NK-92 (cell line): ENCODE measurements around the gene ABHD17C.

Experiments used
- DNase-seq: peaks from one replicate; lab custom pipeline; 2025; ENCODE audit not compliant: unreplicated experiment; lab: John Stamatoyannopoulos, UW

ABHD17C gene

DNA sequence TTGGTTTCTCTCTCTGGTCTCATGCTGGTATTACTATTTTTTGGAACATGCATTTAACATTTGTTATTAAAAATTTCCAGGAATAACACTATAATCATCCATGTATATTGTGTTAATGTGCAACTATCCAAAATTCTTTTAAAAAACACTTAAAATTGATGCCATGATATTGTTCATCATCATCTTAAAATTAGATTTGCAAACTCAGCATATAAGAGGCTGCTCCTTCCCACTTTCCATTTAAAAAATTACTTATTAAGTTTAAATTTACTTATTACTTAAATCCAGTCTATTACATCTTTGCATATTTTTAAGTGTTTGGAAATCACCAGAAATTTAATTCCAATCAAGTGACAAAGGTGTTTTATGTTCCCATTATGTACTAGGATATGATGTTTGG, 5.8 kb upstream of the ABHD17C start:
- DNase-seq = no peak

DNA sequence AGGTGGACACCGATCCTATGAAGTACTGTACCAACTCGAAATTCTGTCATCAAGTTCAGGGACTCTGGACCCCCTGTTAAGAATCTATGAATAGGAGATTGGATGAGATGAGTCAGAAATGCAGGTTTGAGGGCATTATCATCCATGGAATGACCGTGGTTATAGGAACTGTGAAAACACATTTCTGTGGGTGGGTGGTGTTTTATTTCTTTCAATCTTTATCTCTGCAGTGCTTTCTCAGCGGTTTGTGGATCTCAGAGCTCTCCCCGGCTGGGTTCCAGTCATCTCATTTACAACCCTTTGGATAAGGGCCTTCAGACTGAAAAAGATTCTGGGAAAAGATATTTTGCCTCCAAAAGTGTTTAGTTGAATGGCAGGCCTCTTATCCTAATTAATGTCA, 5.4 kb upstream of the ABHD17C start:
- no peak for DNase-seq

DNA sequence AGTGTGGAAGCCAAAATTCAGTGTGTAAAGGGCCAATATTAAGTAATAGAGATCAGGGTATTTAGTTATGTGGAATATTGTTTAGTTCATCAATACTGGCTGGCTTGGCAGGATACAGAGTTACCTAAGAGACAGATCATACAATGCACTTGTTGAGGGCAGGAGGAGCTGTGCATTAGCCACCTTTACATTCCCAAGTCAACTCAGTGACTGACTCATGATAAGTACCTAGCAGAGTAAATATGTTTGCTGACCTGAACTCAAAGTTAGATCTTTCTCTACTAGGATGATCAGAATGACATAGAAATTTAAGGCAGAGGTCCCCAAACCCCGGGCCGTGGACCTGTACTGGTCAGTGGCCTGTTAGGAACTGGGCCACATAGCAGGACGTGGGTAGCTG, 3.5 kb upstream of the ABHD17C start:
- DNase-seq = no peak

DNA sequence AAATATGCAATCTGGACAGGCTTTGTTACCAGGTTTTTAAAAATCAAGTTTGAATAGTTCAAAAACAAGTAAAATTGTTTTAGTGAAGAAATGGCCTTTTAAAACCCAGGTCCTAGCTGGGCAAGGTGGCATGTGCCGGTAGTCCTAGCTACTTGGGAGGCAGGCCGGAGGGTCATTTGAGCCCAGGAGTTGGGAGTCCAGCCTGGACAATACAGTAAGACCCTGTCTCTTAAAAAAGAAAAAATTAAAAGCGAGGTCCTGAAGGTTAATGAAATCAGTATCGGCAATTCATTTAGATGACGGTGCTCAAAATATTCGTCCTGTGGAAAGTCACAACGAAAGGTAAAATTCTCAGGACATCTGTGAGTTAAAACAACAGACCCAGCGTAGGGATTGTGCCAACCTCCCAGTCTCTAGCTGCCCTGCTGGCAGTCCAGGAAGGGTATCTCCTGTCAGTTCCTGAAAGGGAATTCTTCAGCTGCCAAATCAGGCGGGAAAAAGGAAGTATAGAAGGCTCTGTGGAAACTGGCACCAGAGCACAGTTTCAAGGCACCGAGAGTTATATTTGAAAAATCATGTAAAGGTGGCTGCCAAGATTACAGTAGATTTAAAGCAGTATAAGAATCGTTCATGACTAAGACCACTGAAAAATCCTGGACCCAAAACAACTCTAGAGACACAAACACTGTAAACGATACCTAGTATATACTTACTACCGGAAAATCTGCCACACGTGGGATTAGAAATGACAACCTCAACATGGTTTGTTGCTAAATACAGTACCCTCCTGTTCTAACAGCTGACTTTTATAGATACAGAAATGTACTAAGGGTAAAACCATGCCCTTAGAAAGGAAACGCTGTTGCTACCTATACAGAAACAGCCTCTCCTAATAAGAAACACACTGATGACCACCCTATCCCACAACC, 1.2 kb upstream of the ABHD17C start:
- DNase-seq = no peak

DNA sequence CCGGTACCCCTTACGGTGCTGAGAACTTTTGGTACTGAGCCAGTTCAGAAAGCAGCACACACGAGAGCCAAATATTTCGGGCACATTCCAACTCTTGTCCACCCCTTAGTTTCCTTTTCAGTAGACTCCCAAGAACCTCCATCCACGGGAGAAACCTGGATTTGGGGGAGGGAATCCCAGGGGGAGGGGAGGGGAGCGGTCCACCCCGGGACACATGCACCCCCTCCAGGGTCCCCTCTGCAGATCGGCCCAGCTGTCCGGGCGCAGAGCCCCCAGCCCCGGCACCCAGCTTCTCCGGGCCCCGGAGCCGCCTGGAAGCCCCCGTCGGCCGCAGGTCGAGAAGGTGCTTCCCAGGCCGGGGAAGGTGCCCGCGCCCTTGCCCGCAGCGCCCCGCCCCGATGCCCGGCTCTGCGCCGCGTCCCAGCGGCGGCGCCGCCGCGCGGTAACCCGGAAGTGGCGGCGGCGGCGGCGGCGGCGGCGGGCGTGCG, 455 bp upstream of the ABHD17C start:
- DNase-seq = no peak

DNA sequence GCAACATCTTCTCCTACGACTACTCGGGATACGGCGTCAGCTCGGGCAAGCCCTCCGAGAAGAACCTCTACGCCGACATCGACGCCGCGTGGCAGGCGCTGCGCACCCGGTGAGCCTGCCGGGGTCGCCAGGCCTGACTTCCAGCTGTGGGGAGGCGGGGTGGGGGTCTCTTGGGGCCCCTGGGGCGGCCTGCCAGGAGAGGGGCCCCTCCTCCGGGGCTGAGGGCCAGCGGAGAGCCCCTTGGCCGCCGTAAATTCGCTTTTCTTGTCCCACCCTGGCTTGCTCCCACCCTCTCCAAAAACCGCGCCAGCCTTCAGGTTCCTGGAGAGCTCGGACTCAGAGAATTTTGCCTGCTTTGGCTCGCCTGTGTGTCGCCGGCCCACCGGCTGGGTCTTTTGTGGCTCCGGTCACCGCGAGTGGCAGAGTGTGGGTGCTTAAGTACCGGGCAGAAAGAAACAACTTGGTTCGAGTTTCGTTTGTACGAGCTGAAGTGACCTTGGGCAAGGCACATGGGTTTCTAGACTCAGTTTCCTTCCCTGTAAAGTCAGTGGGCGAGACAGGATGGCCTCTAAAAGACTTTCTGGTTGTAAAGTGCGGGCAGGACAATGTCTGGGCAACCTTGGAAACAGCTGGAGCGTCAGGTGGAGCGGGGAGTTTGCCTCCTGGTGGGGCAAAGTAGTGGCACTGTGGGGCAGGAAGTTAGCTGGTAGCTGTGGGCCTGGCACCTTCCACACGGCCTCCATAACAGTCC, 976 bp downstream of the ABHD17C start:
- no peak for DNase-seq

DNA sequence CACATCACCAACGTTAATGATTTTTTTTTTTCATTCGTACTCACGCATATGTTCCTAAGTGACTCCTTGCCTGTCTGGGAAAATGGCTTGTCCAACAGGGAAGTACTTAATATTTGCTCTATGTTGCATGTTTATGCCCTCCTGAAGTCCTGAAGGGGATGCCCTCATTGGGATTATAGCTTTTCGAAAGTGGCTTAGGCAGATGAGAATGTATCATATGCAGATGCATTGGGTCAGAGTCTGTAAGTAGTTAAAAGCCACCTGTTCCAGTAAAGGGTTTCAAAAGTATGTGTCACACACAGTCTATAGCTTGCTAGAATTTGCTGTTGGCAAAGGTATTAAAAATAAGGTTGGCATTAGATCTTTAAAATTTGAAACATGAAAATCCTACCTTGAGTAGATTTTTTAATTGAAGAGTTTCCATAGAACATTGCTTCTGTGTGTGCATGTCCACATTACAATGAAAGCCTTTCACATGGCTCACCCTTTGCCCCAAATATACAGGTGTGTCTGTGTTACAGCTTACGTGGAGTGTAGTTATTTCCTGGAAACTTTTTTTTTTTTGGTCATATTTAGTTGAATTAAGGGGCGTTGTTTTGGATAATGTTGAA, 2.1 kb downstream of the ABHD17C start:
- no peak for DNase-seq

DNA sequence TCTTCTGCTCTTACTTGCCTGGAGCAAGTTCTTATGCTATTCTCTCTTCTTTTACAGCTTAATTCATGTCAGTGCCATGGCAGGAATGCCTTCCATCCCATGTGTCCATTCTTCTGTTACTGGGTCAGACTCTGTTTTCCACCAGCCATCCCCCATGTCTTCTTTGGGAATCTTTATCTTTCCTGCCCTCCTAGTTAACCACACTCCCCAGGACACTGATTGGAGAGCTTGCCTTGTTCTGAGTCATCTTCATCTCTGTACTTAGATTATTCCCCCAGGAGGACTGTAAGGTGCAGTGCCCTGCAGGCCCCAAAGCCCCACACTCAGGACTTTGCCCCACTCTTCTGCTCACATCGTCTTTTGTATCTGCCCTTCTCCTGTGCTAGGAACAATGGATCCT, 3.6 kb downstream of the ABHD17C start:
- no peak for DNase-seq

DNA sequence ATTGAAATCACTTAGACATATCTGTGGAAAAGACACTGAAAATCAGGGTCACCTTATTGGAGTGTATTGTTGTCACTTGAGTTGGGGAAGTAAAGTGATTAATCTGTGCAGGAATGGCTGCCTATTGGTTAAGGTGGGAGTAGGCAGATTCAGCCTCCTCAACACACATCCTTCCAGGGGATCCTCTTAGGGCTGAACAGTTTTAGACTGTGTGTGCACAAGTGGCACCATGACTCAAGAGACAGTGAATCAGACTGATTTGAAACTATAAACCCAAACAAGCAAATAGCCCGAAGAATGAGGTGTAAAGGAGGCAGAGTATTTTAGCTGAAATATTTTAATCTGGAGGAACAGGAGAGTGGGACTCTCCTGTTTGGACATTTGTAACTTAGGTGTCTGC, 4.9 kb downstream of the ABHD17C start:
- DNase-seq = no peak

DNA sequence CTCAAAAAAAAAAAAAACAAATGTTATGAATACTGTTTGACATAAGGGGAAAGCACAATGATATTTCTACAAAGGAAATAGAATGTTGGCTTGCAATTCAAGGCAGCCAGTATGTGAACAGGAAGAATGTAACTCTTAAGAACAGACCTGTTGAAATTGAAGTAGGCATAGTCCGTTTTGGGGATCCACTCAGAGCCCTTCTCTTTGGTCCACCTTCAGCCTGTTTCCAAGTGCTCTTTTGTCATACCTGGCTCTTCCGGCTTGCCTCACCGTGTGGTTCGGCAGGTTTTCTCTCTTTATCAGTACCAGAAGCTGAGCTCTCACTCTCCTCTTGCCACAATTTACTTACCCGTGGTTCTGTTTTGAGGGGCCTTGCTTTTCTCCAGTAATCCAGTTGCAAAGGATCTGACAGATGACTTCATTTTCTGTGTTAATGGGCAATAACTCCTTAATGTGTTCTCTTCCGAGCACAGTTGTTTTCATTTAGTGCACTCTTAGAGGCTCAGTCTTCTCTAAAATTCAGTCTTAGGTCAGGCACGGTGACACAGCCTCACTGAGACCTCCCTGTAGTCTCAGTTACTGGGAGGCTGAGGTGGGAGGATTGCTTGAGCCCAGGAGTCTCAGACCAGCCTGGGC, 6.7 kb downstream of the ABHD17C start:
- DNase-seq = no peak

DNA sequence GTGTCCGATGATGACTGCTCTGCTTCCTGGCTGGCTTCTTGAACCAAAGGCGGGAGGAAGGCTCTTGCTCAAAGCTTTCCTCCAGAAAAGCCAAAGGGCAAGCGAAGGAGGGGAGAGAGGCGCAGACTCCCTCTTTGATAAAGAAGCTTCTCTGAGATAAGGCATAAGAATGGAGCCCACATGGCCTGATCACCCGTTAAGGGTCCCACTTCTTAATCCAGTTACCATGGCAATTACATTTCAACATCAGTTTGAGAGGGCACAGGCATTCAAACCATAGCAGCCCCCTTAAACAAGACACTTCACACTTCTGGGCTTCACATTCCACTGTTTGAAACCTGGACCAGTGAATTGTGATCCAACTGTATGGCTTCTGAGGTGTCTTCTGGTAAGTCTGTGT, 8.0 kb downstream of the ABHD17C start:
- DNase-seq = no peak

DNA sequence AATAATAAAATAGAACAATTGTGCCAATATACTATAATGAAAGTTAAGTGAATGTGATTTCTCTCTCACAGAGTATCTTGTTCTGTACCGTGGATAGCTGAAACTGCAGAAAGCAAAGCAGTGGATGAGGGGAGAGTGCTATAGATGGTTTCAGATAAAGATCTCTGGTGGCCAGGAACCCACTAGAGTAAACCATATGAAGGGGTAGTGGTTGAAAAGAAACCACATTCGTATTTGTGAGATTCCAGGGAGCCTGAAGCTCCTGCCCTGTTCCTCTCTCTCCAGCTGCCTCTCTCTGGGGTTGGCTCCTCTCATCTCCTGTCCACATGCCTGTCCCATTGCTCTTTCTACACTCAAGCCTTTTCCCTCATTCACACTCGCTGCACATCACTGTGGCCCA, 8.9 kb downstream of the ABHD17C start:
- no peak for DNase-seq

DNA sequence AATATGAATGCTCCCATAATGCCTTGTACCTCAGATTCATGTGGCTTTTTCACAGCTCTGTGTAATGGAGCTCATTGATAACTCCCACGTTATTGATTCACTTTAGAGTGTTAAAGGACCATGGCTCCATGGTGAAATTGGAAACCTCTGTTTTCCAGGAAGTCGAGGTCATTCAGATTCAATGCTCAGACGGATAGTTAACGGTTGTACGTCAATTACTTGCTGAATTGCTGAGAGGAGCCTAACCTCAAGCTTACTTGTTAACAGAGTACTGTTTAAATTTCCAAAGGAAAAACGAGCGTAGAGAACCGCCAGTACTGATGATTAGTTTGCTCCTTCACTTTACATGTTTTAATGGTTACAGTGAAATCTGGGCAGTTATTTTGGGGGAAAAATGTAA, 11.1 kb downstream of the ABHD17C start:
- no peak for DNase-seq

DNA sequence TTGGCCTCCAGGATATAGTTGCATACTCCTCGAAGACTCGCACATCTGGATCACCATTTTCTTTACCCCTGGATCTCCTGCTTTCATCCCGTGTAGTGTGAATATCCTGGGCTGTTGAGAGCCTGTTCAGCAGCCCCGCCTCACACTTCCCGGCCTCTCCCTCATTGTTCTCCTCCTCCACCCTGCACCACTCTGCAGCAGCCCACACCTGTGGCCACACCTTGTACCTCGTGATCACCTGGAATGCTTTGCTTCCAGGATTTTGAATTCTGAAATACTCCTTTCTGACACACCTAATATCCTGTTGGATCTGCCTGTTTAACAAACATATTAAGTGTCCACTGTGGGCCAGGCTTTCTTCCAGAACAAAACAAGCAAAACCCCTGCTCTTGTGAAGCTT, 14.4 kb downstream of the ABHD17C start:
- DNase-seq = no peak

DNA sequence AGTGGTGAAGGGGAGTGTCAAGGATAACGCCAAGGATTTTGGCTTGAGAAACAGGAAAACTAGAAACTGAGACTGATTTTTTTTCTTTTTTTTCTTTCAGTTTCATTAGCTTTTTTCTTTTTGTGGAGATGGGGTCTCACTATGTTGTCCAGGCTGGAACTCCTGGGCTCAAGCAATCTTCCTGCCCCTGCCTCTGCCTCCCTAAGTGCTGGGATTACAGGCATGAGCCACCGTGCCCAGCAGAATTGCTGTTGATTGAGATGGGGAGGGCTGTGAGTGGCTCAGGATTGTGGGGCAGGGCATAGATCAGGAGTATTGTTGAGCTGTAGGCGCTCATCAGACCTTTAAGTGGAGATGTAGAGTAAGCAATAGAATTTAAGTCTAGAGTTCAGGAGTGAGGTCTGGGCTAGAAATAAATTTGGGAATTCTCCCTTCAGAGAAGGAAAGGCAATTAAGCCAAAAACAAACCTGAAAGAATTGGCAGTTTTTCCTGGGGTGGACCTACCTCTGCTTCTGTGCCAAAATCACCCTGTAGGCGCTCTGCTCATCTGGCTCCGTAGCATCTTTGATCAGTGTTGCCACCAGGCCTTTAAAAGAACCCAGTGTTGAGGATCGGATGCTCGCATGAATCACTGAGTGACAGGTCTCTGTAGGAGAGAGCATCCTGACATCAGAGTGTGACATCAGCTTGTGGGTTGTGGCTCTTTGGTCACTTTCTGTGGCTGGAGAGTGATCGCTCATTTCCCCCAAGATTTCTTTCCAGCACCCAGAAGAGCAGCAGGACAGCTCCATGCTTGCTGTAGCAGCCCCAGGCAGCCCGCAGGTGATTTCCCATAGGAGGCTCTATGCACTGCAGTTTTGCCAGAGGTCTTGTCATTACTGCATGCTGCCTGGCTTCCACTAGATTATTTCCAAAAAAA, 15.8 kb downstream of the ABHD17C start:
- no peak for DNase-seq

DNA sequence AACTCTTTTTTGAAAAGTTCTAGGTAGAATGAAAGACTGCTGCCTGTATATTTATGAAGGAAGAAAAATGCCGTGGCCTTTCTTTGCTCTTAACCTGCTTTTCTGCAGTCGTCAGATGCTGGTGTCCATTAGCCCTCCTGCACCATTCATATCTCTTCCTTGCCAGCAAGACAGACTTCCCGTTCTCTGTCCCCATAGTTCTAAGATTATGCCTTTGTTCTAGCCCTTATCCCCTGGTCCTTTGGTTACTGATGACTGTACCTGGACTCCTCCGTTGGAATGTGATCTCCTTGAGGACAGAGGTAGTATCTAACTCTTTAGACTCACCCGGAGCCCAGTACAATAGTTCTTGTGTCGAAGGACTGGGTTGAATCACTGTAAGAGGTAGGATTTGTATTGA, 16.8 kb downstream of the ABHD17C start:
- DNase-seq = no peak

DNA sequence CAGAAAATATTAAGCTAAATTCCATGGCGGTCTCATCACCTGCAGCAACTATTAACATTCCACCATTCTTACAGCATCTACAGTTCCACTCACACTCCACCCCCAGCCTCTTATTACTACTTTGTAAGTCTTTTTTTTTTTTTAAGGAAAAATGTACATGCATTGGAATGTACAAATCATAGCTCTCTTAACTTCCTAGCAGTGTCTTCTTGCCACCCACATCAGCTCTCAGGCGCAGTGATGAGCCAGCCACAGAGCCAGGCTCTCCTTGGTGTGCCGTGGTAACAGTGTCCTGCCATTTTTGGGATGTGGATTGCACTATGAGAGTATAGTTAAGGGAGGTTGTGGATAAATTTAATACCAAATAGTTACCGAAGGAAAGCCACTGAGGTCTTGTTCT, 17.8 kb downstream of the ABHD17C start:
- no peak for DNase-seq

DNA sequence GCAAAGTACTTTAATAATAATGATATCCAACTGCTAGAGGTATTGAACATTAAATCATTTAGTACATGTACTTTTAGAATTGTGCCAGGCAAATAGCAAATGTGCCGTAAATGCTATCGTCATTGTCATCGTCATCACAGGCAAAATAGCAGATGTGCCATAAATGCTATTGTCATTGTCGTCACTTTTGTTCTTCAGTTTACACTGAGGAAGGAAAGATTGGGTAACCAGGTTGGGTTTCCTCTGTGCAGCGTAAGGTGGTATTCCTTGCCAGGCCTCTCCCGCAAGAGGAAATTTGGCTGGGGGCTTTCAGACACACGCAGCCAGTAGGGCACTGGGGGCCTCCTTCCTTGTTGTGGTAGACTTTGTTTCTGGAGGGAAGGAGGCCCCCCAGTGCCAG, 26.4 kb downstream of the ABHD17C start:
- no peak for DNase-seq

DNA sequence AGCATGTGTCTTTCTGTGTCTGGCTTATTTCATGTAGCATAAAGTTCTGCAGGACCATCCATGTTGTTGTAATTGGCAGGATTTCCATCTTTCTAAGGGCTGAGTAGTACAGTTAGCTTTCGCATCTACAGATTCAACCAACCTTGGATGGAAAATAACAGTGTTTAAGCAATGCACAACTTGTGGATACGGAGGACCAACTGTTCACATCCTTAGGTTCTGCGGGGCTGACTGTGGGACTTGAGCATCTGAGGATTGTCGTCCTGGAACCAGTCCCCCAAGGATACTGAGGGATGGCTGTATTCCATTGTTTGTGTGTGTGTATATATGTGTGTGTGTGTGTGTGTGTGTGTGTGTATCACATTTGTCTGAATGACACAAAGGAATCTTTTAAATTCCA, 27.7 kb downstream of the ABHD17C start:
- no peak for DNase-seq

DNA sequence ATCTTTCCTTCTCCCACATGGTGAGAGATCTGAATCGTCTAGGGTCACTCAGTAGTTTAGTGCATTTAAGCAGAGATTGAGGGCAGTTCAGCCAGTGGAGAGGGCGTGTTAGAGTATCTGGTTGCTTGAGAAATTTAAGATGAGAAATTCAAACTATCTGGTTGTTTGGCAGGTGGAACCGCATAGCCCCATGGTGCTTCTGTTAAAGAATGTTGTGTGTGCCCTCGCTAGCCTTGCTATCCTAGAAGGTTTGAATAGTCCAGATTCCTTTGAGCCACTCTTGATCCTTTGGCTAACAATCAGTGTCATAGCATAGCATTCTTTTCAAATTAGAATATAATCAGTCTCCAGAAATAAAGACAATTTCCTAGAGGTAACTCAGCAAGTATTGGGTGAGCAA, 32.1 kb downstream of the ABHD17C start:
- DNase-seq = no peak
